Measurements from ENCODE around the gene SPR. TPM values are rescaled to one million over a fixed set of nuclear protein-coding genes. Genes with fewer than 3 reads are reported as not detected.

The SPR gene
- total and polyA plus RNA-seq, 2 donors (not counting 1 experiment from before 2014, with no cell fraction given) = not detected

- Histone ChIP-seq H3K4me1 (ENCODE audit: control insufficient read depth in 2 of 2, insufficient read depth in 2 of 2, low read length in 2 of 2) (no peaks in the 10 kb centered on the region), H4K20me1 (ENCODE audit: control insufficient read depth, insufficient read depth, low read length, poor library complexity, severe bottlenecking) (no peaks in the 10 kb centered on the region), H2AFZ (ENCODE audit: insufficient read depth, low read depth, low read length, poor library complexity, severe bottlenecking) (no peak overlapping the region), H3K9me3 (ENCODE audit: control extremely low read depth in 1 of 3, control insufficient read depth in 2 of 3, insufficient read depth in 1 of 3, low read length in 2 of 3) (no peaks in the 10 kb centered on the region), H3K27me3 (replicated peaks in 1 of 4; ENCODE audit: control extremely low read depth in 1 of 4, control insufficient read depth in 3 of 4, insufficient read depth in 4 of 4, low read length in 3 of 4) (peaks cover 0 to 3% (median 0%) of the 10 kb centered on the region in 4 experiments), H3K4me3 (ENCODE audit: control extremely low read depth in 1 of 5, extremely low read depth in 1 of 5, insufficient read depth in 1 of 5, low read depth in 2 of 5, low read length in 4 of 5) (no peak overlapping the region), H3K4me2 (replicated peaks; ENCODE audit: low read depth, low read length, poor library complexity, severe bottlenecking) (no peak overlapping the region), H3K36me3 (replicated peaks in 1 of 2; ENCODE audit: control extremely low read depth in 1 of 2, control insufficient read depth in 1 of 2, extremely low read depth in 1 of 2, insufficient read depth in 2 of 2, low read length in 1 of 2) (no peaks in the 10 kb centered on the region), H3K9ac (ENCODE audit: low read length) (no peak overlapping the region), H3K27ac (ENCODE audit: low read length in 2 of 2) (no peak overlapping the region), H3K79me2 (ENCODE audit: control insufficient read depth, insufficient read depth, low read length) (no peaks in the 10 kb centered on the region)
- ChIA-PET CTCF (interaction anchor here (0.7 to 1.3 kb wide), 2 partner anchors 17 to 207 kb away, joined by 3 read pairs; no protein-coding TSS in a partner anchor), POLR2A (no interaction called here)
- Mint-ChIP-seq H3K4me1 (no peaks in the 10 kb centered on the region), H3K4me3 (no peak overlapping the region), H3K9me3 (ENCODE audit: insufficient read depth) (no peaks in the 10 kb centered on the region), H3K27me3 (peaks cover 23% of the 10 kb centered on the region), H3K27ac (no peak overlapping the region)
- intact Hi-C loops (cut with micrococcal nuclease) = no loop called here
- TF ChIP-seq CTCF (IDR thresholded peaks at IDR 0.05) = no peak
- TF ChIP-seq EZH2 (IDR thresholded peaks at IDR 0.05; ENCODE audit: borderline replicate concordance, insufficient read depth, low read depth, low read length, poor library complexity, severe bottlenecking) = no peak
- no peak for DNase-seq
- WGBS (ENCODE audit: insufficient coverage) = 81% methylated on average over 3 of the region's 6 CpGs
- ATAC-seq (ENCODE audit: low read depth) = no peak
Observed at GRCh38 chr2:72846171-72847095, 40.8 kb upstream of the SPR start.

Data from B cell (primary cell).